HG03280 (cell line): Measurements from ENCODE around the gene PDPK1.
"Not testable (repeated sequence)": the region's sequence is repeated elsewhere in the genome, so short reads cannot be mapped to it uniquely, and the experiment has no call there.

ENCODE experiments used
- ATAC-seq: cut with Tn5 transposase; IDR thresholded peaks from one replicate; pipeline ENCODE4 v1.9.1; 2021; ENCODE audit warnings: mild to moderate bottlenecking, moderate library complexity; ENCODE audit not compliant: unreplicated experiment

The PDPK1 gene

DNA sequence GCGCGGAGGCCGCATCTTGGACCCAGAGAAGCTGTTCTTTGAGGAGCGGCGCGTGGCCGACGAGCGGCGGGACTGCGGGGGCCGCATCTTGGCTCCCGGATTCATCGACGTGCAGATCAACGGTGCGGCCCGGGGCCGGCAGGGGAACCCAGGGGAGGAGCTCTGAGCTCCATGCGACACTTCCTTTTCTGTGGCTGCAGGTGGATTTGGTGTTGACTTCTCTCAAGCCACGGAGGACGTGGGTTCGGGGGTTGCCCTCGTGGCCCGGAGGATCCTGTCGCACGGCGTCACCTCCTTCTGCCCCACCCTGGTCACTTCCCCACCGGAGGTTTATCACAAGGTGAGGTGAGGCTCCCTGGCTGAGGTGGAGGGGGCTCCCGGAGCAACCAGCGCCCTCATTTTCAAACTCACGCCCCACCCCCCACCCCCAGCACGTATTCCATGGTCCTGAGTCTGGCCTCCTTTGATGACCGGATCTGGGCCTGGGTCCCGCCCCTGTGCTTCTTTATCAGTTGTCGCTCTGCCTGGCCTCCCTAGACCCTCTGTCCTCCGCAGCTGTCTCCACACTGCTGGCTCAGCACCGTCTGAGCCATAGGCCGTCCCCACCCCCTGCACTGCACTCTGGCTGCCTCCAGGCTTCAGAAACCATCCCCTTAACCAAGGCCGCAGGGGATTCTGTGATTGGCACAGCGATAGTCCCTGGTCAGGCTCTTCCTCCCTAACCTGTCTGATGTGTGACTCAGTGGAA is 16.9 kb upstream of the PDPK1 start:
- peak; percentile 21 for ATAC-seq

DNA sequence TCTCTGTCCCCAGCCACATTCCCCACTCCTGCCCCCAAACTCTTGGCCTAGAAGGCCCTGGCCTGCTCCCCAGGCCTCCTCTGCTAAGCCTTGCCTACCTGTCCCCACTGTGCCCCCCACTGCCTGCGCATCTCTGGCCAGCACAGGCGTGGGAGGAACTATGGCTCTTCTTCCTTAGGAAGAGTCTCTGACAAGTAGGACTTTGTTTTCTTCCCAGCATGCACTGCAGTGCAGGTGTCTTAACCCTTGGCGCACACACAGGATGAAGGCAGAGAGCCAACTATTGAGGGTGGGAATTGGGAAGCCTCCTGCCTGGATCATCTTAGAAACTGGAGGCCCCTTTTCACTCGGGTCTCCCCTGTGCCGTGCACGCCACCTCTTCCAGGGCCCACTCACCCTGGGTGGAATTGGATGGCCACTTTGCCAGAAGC is 14.0 kb upstream of the PDPK1 start:
- no peak for ATAC-seq

DNA sequence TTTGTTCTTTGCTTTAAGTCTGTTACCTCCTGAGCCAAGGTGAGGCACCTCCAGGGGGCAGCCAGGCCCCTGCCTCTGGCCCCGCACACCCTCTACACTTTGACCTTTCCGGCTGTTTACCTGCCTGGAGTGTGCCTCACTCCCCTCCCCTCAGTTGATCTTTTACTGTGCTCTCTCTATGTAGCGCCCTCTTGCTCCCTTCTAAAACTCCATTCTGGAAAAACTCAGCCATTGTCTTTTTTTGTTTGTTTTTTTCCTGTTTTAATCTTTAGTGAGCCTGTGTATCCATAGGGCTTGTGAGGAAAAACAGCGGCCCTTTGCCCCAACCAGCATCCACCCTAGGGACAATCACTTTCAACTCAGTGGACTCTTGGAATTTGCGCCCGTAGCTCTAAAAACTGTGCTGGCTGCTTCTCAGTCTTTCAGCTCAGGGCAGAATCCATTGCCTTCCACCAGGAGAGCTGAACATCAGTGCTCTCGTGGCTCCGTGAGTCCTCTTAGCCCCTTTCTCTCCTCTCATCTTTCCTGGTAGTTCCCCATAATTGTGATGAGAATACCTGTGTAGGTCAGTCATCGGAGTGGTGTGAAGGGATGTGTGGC is 13.4 kb upstream of the PDPK1 start:
- no peak for ATAC-seq

DNA sequence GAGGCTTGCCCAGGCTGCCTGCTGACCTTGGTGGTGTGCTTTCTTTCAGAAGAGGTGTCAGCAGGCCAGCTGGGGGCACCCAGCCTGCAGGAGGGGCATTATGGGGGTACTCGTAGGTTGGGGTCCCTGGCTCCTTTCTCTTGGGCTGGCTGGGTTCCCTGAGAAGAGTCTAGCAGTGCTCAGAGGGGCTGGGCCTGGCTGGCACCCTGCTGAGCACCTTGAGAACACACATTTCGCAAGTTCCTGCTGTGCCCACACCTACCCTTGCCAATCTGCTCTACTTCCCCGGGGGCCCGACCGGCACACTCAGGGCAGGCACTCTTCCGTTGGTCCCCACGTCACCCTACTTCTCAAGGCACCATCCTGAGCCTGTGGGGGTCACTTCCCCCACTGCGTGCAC is 11.7 kb upstream of the PDPK1 start:
- ATAC-seq: no peak

- no peak for ATAC-seq
Measured at GRCh38 chr16:2527071-2527783, 10.6 kb upstream of the PDPK1 start.

GRCh38 chr16:2527784-2528100 is 10.1 kb upstream of the PDPK1 start:
- no peak for ATAC-seq

- ATAC-seq: no peak
Measured at GRCh38 chr16:2528161-2529060, 9.4 kb upstream of the PDPK1 start.

DNA sequence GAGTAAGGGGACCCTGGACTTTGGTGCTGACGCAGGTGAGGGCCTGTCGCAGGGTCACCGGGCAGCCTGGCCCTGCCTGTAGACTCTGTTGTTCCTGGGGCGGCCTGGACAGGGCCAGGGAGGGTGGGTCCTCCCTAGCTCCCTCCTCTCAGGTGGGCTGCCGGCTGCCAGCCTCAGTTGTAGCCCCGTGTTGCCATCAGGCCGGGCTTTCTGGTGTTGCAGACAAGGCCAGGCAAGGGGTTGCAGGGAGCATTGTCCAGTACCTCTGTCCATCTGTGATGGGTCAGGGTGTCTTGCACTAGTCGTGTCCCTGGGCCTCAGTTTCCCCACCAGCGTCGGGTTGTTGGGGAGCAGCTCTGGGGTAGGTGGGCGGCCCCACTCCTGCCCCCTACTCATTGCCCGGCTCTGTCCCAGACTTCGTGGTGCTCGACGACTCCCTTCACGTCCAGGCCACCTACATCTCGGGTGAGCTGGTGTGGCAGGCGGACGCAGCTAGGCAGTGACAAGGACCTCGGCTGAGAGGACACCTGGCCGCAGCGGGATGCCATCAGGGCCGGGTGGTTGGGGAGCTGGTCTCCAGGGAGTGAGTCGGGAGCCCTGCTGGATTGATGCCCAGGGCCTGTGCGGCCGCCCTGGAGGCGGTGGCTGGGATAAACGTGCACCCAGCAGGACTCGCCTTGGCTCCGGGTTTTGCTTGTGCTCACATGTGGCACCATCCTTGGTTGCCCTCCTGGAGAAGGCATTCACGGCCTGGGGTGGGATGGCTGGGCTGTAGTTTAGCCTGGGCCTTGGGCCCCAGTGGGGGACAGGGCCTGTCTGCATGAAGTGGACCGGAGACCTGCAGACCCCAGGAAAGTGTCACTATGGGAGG is 8.5 kb upstream of the PDPK1 start:
- no peak for ATAC-seq

GRCh38 chr16:2529961-2530628 is 7.7 kb upstream of the PDPK1 start:
- ATAC-seq: no peak

- ATAC-seq: no peak
Measured at GRCh38 chr16:2530629-2531318, 7.0 kb upstream of the PDPK1 start.

DNA sequence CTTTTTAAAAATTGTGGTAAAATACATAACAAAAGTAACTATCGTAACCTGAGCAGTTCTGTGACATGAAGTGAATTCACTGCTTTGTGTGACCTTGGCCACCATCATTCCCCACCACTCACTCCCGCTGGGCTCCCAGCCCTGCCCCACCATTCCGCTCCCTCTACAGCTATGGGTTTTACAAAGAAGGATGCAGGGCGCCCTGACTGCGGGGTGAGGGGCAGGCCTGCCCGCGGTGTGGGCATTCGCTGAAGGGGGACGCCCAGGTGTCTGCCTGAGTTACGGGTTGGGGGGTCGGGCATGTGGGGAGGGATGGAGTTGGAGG is 6.5 kb upstream of the PDPK1 start, which contains the start of gene CEMP1:
TSS of gene CEMP1 (minus strand) at position 38 of the 325 bp plus-strand sequence. CDS start 335 bp downstream, outside the sequence.
- no peak for ATAC-seq

DNA sequence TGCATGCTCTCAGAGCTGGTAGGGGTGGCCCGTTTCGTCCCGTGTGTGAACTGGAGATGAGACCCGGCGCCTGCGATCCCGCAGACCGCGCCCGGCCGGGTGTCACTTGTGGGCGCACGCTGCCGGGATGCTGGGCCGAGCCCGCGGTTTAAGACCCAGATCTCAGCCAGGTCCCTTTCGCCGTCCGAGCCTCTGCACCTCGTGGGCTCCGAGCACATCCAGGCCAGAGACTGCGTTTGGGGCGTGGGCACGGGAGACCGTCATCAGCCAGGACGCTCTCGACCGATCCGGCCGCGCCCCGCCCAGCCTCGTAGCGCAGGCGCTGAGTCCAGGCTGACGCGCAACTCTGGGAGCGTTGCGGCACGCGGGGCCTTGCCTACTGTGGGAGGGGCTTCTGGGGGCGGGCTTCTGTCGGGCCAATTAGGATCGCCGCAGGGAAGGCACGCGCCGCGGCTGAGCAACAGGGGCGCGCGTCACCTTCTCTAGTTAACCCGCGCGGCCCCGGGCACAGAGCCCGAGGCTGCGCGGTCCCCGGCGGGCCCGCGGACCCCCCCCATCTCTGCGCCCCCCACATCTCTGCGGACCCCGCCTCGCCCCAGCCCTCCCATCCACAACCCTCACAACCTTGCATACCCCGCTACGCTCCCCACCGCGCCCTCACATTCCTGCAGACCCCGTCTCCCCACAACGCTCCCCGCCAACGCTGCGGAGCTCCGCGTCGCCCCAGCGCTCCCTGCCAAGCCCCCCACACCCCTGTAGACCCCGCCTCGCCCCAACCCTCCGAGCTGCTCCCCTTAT is 5.9 kb upstream of the PDPK1 start:
- ATAC-seq: peak; percentile 85

- peak; percentile 24 for ATAC-seq
Measured at GRCh38 chr16:2532494-2533141, 5.2 kb upstream of the PDPK1 start.

DNA sequence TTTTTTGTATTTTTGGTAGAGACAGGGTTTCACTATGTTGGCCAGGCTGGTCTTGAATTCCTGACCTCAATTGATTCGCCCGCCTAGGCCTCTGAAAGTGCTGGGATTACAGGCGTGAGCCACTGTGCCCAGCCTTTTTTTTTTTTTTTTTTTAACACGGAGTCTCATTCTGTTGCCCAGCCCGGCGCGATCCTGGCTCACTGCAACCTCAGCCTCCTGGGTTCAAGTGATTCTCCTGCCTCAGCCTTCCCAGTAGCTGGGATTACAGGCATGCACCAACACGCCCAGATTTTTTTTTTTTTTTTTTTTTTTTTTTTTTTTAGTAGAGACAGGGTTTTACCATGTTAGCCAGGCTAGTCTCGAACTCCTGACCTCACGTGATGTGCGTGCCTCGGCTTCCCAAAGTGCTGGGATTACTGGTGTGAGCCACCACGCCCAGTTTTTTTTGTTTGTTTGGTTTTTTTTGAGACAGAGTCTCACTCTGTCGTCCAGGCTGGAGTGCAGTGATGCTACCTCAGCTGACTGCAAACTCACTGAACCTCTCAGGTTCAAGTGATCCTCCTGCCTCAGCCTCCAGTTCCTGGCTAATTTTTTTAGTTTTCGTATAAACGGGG is 4.6 kb upstream of the PDPK1 start:
- not testable (repeated sequence) for ATAC-seq

GRCh38 chr16:2533912-2534311 is 3.9 kb upstream of the PDPK1 start:
- no peak for ATAC-seq

DNA sequence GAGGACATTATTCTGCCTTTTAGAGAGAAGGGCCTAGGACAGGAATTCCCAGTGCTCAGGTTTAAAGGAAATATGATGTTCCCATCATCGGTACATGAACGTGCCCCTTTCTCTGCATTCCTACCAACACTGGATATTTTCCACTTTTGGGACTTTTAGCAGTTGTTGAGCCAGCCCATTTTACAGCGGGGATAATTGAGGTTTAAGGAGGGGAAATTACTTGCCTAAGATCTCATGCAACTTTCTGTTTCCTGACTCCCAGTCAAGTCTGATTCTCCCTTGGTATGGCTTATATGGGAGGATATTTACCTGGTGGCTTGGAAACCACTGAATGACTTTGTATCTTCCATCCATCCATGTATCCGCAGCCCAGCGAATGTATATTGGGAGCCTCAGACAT is 3.5 kb upstream of the PDPK1 start:
- not testable (repeated sequence) for ATAC-seq

GRCh38 chr16:2535625-2536013 is 2.2 kb upstream of the PDPK1 start:
- ATAC-seq: no peak
